ENCODE results near the gene PRR9. TPM values are rescaled to one million over a fixed set of nuclear protein-coding genes. Genes with fewer than 3 reads are reported as not detected.

Gene PRR9
- total RNA-seq, 2 donors from 2014 or later: not detected

DNA sequence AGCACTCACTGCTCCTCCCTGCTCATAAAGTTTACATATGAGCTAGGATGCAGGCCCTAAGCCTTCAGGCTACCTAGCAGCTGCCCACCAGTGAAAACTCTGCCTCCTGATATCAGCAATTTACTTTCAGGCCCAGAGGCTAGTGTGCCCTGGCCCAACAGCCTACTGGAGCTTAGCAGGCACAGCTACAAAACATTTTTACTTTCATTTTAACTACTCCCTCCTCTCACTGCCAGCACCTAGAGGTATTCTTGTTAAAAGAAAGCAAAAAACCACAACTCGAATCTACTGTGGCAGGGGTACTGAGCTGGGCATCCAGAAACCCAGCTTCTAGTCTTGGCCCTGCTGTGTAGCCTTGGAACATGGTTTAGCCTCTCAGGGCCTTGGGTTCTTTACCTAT is 36.3 kb downstream of the PRR9 start:
- H3K9me3 ChIP-seq: no peaks in the 10 kb centered on the region
- no peaks in the 10 kb centered on the region for H3K27me3 ChIP-seq (replicated peaks; ENCODE audit: insufficient read depth)
- ATAC-seq (ENCODE audit: insufficient number of reproducible peaks, low FRiP score, low read depth): no peak
- TF ChIP-seq, protein P1, sequence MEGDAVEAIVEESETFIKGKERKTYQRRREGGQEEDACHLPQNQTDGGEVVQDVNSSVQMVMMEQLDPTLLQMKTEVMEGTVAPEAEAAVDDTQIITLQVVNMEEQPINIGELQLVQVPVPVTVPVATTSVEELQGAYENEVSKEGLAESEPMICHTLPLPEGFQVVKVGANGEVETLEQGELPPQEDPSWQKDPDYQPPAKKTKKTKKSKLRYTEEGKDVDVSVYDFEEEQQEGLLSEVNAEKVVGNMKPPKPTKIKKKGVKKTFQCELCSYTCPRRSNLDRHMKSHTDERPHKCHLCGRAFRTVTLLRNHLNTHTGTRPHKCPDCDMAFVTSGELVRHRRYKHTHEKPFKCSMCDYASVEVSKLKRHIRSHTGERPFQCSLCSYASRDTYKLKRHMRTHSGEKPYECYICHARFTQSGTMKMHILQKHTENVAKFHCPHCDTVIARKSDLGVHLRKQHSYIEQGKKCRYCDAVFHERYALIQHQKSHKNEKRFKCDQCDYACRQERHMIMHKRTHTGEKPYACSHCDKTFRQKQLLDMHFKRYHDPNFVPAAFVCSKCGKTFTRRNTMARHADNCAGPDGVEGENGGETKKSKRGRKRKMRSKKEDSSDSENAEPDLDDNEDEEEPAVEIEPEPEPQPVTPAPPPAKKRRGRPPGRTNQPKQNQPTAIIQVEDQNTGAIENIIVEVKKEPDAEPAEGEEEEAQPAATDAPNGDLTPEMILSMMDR (IDR thresholded peaks at IDR 0.05): no peak
- DNase-seq (ENCODE audit: low spot score): no peak
- H3K4me1 ChIP-seq (ENCODE audit: control insufficient read depth in 1 of 2, low read depth in 2 of 2): no peaks in the 10 kb centered on the region
- H3K4me3 ChIP-seq: no peak overlapping the region
- no peak overlapping the region for H3K27ac ChIP-seq
- H3K36me3 ChIP-seq: no peaks in the 10 kb centered on the region

DNA sequence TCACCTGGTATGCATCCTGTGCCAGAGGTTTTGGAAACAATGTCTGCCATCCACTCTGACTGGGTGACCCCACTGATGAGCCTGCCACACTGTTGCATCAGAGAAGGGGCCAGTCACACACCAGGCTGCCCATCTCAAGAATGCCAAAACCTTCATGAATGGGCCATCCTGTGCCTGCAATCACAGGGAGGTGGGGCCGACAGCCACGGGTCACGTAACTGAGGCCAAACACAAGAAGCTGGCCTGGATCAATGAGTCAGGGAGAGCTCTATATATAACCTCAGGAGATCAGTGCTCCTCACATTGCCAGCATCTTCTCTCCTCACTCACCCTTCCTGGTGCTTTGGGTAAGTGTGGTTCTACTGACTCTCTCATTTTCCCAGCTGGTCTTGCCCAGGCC is 42.0 kb downstream of the PRR9 start, which contains the start of gene LORICRIN:
Gene LORICRIN (plus strand): TSS at position 301 of the 400 bp plus-strand sequence. CDS start 1,263 bp downstream, outside the sequence.
- no peak for DNase-seq (ENCODE audit: low spot score)
- Histone ChIP-seq H3K36me3 (no peaks in the 10 kb centered on the region), H3K4me1 (ENCODE audit: control insufficient read depth in 1 of 2, low read depth in 2 of 2) (peaks cover 0 to 11% of the 10 kb centered on the region in 2 donors), H3K27me3 (replicated peaks; ENCODE audit: insufficient read depth) (peaks cover 13% of the 10 kb centered on the region), H3K9me3 (no peaks in the 10 kb centered on the region), H3K4me3 (no peak within 1 kb of the TSS), H3K27ac (no peak within 1 kb of the TSS)
- ATAC-seq (ENCODE audit: insufficient number of reproducible peaks, low FRiP score, low read depth): no peak
- TF ChIP-seq, protein P1 (IDR thresholded peaks at IDR 0.05): no peak

DNA sequence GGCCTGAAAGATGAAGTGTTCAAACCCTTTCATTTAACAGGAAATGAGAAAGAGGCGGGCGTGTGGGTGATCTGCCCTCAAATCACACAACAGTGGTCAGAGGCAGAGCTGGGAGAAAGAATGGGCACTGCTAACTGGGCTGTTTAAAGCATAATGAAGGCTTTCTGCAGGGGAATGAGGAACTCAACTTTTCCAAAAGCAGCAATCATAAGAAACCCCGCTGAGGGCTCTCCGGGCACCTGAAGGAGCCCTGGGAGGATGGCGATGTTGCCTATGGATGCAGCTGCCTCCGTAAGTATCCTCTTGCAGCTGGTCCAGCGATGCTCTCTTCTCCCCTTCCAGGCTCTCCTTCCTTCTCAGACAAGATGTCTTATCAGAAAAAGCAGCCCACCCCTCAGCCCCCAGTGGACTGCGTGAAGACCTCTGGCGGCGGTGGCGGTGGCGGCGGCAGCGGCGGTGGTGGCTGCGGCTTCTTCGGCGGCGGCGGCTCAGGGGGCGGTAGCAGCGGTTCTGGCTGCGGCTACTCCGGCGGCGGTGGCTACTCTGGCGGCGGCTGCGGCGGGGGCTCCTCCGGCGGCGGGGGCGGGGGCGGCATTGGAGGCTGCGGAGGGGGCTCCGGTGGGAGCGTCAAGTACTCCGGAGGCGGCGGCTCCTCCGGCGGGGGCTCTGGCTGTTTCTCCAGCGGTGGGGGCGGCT is 43.3 kb downstream of the PRR9 start:
- H3K27ac ChIP-seq: no peak overlapping the region
- peaks cover 0 to 11% of the 10 kb centered on the region in 2 donors for H3K4me1 ChIP-seq (ENCODE audit: control insufficient read depth in 1 of 2, low read depth in 2 of 2)
- H3K27me3 ChIP-seq (replicated peaks; ENCODE audit: insufficient read depth): peaks cover 15% of the 10 kb centered on the region
- H3K36me3 ChIP-seq: no peaks in the 10 kb centered on the region
- H3K9me3 ChIP-seq: no peaks in the 10 kb centered on the region
- DNase-seq (ENCODE audit: low spot score): no peak
- H3K4me3 ChIP-seq: peak overlapping the region; percentile 71
- TF ChIP-seq, protein P1 (IDR thresholded peaks at IDR 0.05): no peak
- ATAC-seq (ENCODE audit: insufficient number of reproducible peaks, low FRiP score, low read depth): no peak

DNA sequence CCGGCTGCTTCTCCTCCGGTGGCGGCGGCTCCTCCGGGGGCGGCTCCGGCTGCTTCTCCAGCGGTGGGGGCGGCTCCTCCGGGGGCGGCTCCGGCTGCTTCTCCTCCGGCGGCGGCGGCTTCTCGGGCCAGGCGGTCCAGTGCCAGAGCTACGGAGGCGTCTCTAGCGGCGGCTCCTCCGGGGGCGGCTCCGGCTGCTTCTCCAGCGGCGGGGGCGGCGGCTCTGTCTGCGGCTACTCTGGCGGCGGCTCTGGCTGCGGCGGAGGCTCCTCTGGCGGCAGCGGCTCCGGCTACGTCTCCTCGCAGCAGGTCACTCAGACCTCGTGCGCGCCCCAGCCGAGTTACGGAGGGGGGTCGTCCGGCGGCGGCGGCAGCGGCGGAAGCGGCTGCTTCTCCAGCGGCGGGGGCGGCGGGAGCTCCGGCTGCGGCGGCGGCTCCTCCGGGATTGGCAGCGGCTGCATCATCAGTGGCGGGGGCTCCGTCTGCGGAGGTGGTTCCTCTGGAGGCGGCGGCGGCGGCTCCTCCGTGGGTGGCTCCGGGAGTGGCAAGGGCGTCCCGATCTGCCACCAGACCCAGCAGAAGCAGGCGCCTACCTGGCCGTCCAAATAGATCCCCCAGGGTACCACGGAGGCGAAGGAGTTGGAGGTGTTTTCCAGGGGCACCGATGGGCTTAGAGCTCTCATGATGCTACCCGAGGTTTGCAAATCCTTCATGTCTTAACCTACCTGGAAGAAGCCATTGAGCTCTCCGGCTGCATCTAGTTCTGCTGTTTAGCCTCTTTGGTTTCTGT is 44.1 kb downstream of the PRR9 start:
- no peaks in the 10 kb centered on the region for H3K36me3 ChIP-seq
- H3K9me3 ChIP-seq: no peaks in the 10 kb centered on the region
- ATAC-seq (ENCODE audit: insufficient number of reproducible peaks, low FRiP score, low read depth) (no peak), DNase-seq (ENCODE audit: low spot score) (no peak)
- H3K4me3 ChIP-seq: peak overlapping the region; percentile 71
- H3K27me3 ChIP-seq (replicated peaks; ENCODE audit: insufficient read depth): peaks cover 15% of the 10 kb centered on the region
- H3K4me1 ChIP-seq (ENCODE audit: control insufficient read depth in 1 of 2, low read depth in 2 of 2): peaks cover 0 to 11% of the 10 kb centered on the region in 2 donors
- H3K27ac ChIP-seq: no peak overlapping the region
- TF ChIP-seq, protein P1 (IDR thresholded peaks at IDR 0.05): no peak

DNA sequence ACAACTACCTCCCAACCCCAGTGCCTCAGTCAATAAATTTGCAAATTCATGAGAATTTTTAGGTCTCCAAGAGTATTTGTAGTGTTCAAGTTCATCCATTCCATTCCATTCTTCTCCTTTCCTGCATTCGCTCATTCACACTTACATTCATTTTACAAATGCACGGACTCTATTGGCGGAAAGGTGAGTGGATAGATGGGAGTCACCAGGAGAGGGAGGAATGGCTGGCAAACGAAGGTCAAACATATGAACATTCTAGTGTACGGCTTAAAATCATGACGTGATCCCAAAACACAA is 44.6 kb downstream of the PRR9 start:
- Histone ChIP-seq H3K36me3 (no peaks in the 10 kb centered on the region), H3K4me3 (peak overlapping the region; percentile 71), H3K4me1 (ENCODE audit: control insufficient read depth in 1 of 2, low read depth in 2 of 2) (peaks cover 0 to 11% of the 10 kb centered on the region in 2 donors), H3K27me3 (replicated peaks; ENCODE audit: insufficient read depth) (peaks cover 15% of the 10 kb centered on the region), H3K27ac (no peak overlapping the region), H3K9me3 (no peaks in the 10 kb centered on the region)
- TF ChIP-seq, protein P1 (IDR thresholded peaks at IDR 0.05): no peak
- ATAC-seq (ENCODE audit: insufficient number of reproducible peaks, low FRiP score, low read depth) (no peak), DNase-seq (ENCODE audit: low spot score) (no peak)
